DOHH2 (cell line): Measurements from ENCODE around the gene SGO2.
A peak's percentile ranks its signal among the peaks of the same experiment; 100 is the strongest.

Source experiments
- H3F3A ChIP-seq: fragments of 200-600 bp; sonication (generic), shearing (Covaris generic); 2 replicates; pipeline ENCODE4 v1.6.0; 2016; ENCODE audit warnings: antibody characterized with exemption, mild to moderate bottlenecking; ENCODE audit not compliant: control insufficient read depth, insufficient read depth
- H3K27ac ChIP-seq: fragments of 200-600 bp; sonication (generic); 2 replicates; pipeline ENCODE4 v1.5.1; 2014; ENCODE audit warnings: low read depth, mild to moderate bottlenecking, low read length, moderate library complexity
- H3K27me3 ChIP-seq: fragments of 200-600 bp; sonication (generic); 2 replicates; pipeline ENCODE4 v1.6.1; 2014; ENCODE audit warnings: mild to moderate bottlenecking, low read length, mixed read lengths; ENCODE audit not compliant: control insufficient read depth
- H3K36me3 ChIP-seq: fragments of 200-600 bp; sonication (generic); 2 replicates; pipeline ENCODE4 v1.6.1; 2014; ENCODE audit warnings: mild to moderate bottlenecking, low read length, moderate library complexity, mixed read lengths; ENCODE audit not compliant: control insufficient read depth
- H3K4me1 ChIP-seq: fragments of 200-600 bp; sonication (generic); 2 replicates; pipeline ENCODE4 v1.6.1; 2014; ENCODE audit warnings: mild to moderate bottlenecking, low read length, mixed read lengths; ENCODE audit not compliant: control insufficient read depth
- H3K4me2 ChIP-seq: fragments of 200-600 bp; sonication (generic); 2 replicates; pipeline ENCODE4 v1.6.0; 2014; ENCODE audit warnings: mild to moderate bottlenecking, low read length, moderate library complexity
- H3K4me3 ChIP-seq: fragments of 200-600 bp; sonication (generic); 2 replicates; pipeline ENCODE4 v1.5.1; 2014; ENCODE audit warnings: mild to moderate bottlenecking, low read length, mixed read lengths
- H3K79me2 ChIP-seq: fragments of 200-600 bp; sonication (generic); 2 replicates; pipeline ENCODE4 v1.6.1; 2014; ENCODE audit warnings: mild to moderate bottlenecking, low read length, mixed read lengths; ENCODE audit not compliant: control insufficient read depth
- H3K9me2 ChIP-seq: fragments of 200-600 bp; sonication (generic); replicated peaks from 2 replicates; pipeline ENCODE4 v1.6.1; 2014; ENCODE audit warnings: mild to moderate bottlenecking, low read length, mixed read lengths; ENCODE audit not compliant: control insufficient read depth
- H3K9me3 ChIP-seq: fragments of 200-600 bp; sonication (generic); 2 replicates; pipeline ENCODE4 v1.6.1; 2014; ENCODE audit warnings: antibody characterized with exemption, low read length, mixed read lengths; ENCODE audit not compliant: control insufficient read depth, insufficient read depth
- H4K20me1 ChIP-seq: fragments of 200-600 bp; sonication (generic); 2 replicates; pipeline ENCODE4 v1.6.0; 2014; ENCODE audit warnings: low read depth, mild to moderate bottlenecking, antibody characterized with exemption, low read length, moderate library complexity; ENCODE audit not compliant: control insufficient read depth, insufficient read depth
- CTCF ChIP-seq: fragments of 200-600 bp; sonication (generic); IDR thresholded peaks from one replicate; pipeline ENCODE4 v1.5.1; 2014; ENCODE audit warnings: antibody characterized with exemption, mild to moderate bottlenecking, low read depth, low read length; ENCODE audit not compliant: poor library complexity, severe bottlenecking
- EZH2phosphoT487 ChIP-seq: fragments of 200-600 bp; sonication (generic); IDR thresholded peaks from 2 replicates; pipeline ENCODE4 v1.6.1; 2017; ENCODE audit warnings: borderline replicate concordance, mild to moderate bottlenecking, antibody characterized with exemption, low read length, moderate library complexity, mixed read lengths

SGO2 gene

GRCh38 chr2:200567932-200568331 lies 41.9 kb downstream of the SGO2 start:
- Histone ChIP-seq H3K9me2 (no peaks in the 10 kb centered on the region), H3K27me3 (no peaks in the 10 kb centered on the region), H4K20me1 (no peaks in the 10 kb centered on the region), H3K4me3 (no peak overlapping the region), H3K9me3 (no peaks in the 10 kb centered on the region), H3F3A (no peaks in the 10 kb centered on the region), H3K4me2 (no peak overlapping the region), H3K36me3 (peaks cover 38% of the 10 kb centered on the region), H3K27ac (no peak overlapping the region), H3K4me1 (no peaks in the 10 kb centered on the region), H3K79me2 (peaks cover 5% of the 10 kb centered on the region)
- TF ChIP-seq CTCF (no peak), EZH2phosphoT487 (no peak)

- Histone ChIP-seq H4K20me1 (no peaks in the 10 kb centered on the region), H3K27me3 (no peaks in the 10 kb centered on the region), H3K9me2 (no peaks in the 10 kb centered on the region), H3K36me3 (peaks cover 58% of the 10 kb centered on the region), H3F3A (no peaks in the 10 kb centered on the region), H3K4me3 (no peak overlapping the region), H3K79me2 (no peaks in the 10 kb centered on the region), H3K4me2 (no peak overlapping the region), H3K27ac (no peak overlapping the region), H3K9me3 (no peaks in the 10 kb centered on the region), H3K4me1 (no peaks in the 10 kb centered on the region)
- TF ChIP-seq EZH2phosphoT487 (no peak), CTCF (peak; percentile 49)
Measured at GRCh38 chr2:200575957-200576356, 50.0 kb downstream of the SGO2 start.

GRCh38 chr2:200577027-200577426 lies 51.0 kb downstream of the SGO2 start:
- H3K27me3 ChIP-seq: no peaks in the 10 kb centered on the region
- H4K20me1 ChIP-seq: no peaks in the 10 kb centered on the region
- H3K27ac ChIP-seq: no peak overlapping the region
- TF ChIP-seq EZH2phosphoT487 (no peak), CTCF (no peak)
- H3K79me2 ChIP-seq: no peaks in the 10 kb centered on the region
- H3K4me2 ChIP-seq: no peak overlapping the region
- H3K4me1 ChIP-seq: no peaks in the 10 kb centered on the region
- no peak overlapping the region for H3K4me3 ChIP-seq
- peaks cover 57% of the 10 kb centered on the region for H3K36me3 ChIP-seq
- H3K9me3 ChIP-seq: no peaks in the 10 kb centered on the region
- H3F3A ChIP-seq: no peaks in the 10 kb centered on the region
- H3K9me2 ChIP-seq: no peaks in the 10 kb centered on the region

GRCh38 chr2:200578778-200579177 lies 52.8 kb downstream of the SGO2 start:
- TF ChIP-seq CTCF: peak; percentile 53
- TF ChIP-seq EZH2phosphoT487: no peak
- no peaks in the 10 kb centered on the region for H3K9me2 ChIP-seq
- no peak overlapping the region for H3K4me3 ChIP-seq
- H3K36me3 ChIP-seq: peaks cover 48% of the 10 kb centered on the region
- H3F3A ChIP-seq: no peaks in the 10 kb centered on the region; the same call in 1 of the 2 replicates
- no peaks in the 10 kb centered on the region for H3K27me3 ChIP-seq
- no peak overlapping the region for H3K4me2 ChIP-seq
- no peak overlapping the region for H3K27ac ChIP-seq
- peaks cover 5% of the 10 kb centered on the region for H3K4me1 ChIP-seq
- no peaks in the 10 kb centered on the region for H3K9me3 ChIP-seq
- H3K79me2 ChIP-seq: no peaks in the 10 kb centered on the region
- no peaks in the 10 kb centered on the region for H4K20me1 ChIP-seq
